ENCODE measurements around the gene AKR1E2.

DNA sequence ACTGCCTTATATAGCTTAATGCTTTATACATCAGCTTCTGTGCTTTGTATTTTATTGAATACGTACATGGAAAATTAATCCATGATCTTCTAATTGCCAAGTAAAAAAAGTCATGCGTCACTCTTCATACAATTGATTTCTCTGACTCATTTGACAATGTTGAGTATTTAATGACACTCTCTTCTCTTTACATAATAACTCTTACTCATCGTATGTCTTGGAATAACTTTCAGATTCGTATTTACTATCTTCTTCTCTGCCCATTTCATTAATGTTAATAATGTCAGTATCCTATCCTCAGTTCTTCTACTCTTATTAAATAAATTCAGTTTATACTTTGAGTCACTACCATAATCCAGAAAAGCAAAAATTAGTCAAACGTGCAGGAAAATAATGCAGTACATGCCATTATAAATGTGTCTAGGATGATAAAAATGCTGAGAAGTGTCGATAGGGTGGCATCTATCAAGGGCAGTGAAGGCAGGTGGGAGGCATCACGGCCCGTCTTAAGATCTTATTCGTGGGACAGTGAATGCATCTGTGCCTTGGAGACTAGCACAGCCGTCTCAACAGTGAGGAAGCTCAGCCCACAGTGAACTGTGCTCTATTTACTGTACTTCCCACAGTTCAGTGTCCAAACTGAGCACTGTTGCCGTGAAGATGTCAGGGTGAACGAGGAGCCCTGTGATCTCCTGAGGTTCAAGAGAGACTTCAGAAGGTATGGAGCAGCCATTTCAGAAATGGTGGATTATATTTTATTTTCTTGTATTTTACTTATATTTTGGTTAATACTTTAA, 39.8 kb upstream of the AKR1E2 start:
- TF ChIP-seq, protein P1, sequence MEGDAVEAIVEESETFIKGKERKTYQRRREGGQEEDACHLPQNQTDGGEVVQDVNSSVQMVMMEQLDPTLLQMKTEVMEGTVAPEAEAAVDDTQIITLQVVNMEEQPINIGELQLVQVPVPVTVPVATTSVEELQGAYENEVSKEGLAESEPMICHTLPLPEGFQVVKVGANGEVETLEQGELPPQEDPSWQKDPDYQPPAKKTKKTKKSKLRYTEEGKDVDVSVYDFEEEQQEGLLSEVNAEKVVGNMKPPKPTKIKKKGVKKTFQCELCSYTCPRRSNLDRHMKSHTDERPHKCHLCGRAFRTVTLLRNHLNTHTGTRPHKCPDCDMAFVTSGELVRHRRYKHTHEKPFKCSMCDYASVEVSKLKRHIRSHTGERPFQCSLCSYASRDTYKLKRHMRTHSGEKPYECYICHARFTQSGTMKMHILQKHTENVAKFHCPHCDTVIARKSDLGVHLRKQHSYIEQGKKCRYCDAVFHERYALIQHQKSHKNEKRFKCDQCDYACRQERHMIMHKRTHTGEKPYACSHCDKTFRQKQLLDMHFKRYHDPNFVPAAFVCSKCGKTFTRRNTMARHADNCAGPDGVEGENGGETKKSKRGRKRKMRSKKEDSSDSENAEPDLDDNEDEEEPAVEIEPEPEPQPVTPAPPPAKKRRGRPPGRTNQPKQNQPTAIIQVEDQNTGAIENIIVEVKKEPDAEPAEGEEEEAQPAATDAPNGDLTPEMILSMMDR (IDR thresholded peaks at IDR 0.05; ENCODE audit: low read length) = no peak
- TF ChIP-seq EZH2 (IDR thresholded peaks at IDR 0.05; ENCODE audit: borderline replicate concordance, low read length) = no peak

Measured in OCI-LY1 (cell line).